ENCODE data around the gene ADH4. TPM values are rescaled to one million over a fixed set of nuclear protein-coding genes. Genes with fewer than 3 reads are reported as not detected.
"Not testable (repeated sequence)": the region's sequence is repeated elsewhere in the genome, so short reads cannot be mapped to it uniquely, and the experiment has no call there.

ADH4 gene
- total RNA-seq = not detected in 2 replicates

- peak in 1 of 2 donors; percentile 44 for DNase-seq (ENCODE audit: low read depth in 2 of 2)
Measured at GRCh38 chr4:99144070-99144469, at the start of gene ADH4. ADH4 (minus strand) TSS chr4:99144297; CDS start chr4:99144222, 75 bp downstream.

DNA sequence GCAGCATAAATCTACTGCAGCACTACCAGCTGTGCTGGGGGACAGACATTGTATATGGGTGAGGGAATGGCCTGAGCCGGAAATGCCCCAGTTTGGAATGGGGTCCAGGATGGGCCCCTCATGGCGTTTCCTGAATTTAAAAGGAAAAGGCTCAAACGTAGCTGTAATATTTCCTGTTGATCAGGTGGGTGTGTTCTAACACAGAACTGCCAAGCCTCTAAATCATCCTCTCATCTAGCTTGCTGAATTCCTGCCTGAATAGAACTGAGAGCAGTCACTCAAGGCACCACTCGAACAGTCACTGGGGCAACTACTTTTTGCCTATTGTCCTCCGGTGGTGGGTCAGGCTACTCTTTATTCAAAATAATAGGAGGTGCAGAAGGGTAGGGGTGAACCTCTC lies 46.2 kb upstream of the ADH4 start:
- no peak for DNase-seq (ENCODE audit: low read depth in 2 of 2)

- not testable (repeated sequence) for DNase-seq (ENCODE audit: low read depth in 2 of 2)
Measured at GRCh38 chr4:99189900-99190299, 45.8 kb upstream of the ADH4 start.

GRCh38 chr4:99186029-99186428 lies 41.9 kb upstream of the ADH4 start:
- no peak for DNase-seq (ENCODE audit: low read depth in 2 of 2)

DNA sequence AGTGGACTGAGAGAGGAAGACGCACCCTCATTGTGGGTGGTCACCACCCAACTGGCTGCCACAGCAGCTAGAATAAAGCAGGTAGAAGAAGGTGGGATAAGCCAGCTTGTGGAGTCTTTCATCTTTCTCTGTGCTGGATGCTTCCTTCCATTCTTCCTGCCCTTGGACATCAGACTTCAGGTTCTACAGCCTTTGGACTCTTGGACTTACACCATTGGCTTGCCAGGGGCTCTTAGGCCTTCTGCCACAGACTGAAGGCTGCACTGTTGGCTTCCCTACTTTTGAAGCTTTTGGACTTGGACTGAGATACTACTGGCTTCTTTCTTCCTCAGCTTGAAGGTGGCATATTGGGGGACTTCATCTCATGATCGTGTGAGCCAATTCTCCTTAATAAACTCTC lies 41.5 kb upstream of the ADH4 start:
- DNase-seq (ENCODE audit: low read depth in 2 of 2) = no peak

DNA sequence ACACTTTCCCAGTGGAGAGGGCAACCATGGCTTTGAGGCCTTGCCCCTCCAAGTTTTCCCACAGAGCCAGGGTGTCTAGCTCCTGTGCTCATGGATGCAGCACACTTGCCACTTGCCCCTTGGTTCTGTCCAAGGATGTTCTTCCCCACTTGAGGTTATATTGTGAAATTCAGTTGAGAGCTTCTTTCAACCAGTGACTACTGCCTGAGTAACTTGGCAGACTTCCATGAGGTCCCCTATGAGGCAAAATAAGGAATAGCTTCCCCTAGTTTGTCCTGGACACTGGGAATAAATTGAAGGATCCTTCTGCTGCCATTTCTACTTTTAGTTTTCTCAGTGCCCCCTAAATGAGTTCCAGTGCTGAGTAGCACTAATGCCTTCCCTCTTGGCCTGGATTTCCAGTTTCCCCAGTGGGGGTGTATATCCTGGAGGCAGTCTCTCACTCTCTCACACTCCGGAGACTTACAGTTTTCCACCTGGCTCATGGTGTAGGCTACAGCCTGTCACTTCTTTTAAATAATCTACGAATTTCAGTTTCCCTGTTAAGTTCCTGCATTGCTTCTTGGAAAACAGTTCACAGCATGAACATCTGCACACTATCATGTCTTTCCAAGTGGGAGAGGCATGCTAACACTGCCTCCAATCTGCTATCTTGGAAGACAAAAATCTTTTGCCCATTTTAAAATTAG lies 36.4 kb upstream of the ADH4 start:
- no peak for DNase-seq (ENCODE audit: low read depth in 2 of 2)

DNA sequence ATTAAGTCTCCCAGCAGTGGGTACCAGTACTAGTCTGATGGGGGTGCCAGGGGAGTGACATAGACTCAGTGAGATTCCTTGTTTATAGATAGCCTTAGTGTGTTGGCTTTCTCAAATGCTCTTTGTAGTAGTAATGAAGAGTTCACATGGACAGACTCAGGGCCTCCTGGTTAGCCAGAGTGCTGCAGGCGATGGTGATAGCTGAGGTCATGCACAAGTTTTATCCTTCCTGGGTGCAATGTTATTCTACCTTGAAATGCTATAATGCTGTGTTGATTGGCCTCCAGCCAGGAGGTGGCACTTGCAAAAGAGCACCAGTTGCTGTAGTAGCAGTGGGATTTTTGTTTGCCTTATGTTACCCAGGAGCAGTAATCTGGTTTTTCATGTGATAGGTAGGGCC lies 35.5 kb upstream of the ADH4 start:
- no peak for DNase-seq (ENCODE audit: low read depth in 2 of 2)

DNA sequence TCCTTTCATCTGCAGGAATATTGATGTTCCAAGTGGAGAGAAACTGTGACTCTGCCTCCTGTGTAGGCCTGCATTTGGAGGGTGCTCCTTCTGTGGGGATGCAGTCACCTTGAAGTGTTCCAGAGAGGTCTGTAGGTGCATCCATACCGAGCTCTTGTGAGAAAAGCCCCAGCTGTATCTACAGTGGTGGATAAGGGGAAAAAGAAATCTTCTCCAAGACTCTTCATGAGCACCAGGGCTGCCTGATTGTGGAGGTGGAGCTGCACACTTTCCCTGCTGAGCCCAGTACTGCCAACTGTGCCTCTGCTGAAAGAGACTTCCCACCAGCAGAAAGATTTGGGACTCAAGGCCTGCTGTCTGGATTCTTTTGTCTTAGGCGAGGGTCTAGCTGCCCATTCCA lies 35.1 kb upstream of the ADH4 start:
- no peak for DNase-seq (ENCODE audit: low read depth in 2 of 2)

GRCh38 chr4:99166544-99166943 lies 22.4 kb upstream of the ADH4 start:
- DNase-seq (ENCODE audit: low read depth in 2 of 2) = no peak

DNA sequence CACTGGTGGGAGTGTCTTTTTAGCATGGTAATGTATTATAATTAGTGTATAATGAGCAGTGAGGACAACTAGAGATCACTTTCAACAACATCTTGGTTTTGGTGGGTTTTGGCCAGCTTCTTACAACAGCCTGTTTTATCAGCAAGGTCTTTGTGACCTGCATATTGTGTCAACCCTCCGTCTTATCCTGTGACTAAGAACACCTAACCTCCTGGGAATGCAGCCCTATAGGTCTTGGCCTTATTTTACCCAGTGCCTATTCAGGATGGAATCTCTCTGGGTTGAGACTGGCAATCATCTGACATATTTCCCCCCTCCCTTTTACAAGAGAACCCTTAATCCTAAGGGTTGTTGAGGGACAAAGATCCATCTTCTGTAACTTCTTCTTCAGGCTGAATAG lies 21.9 kb upstream of the ADH4 start:
- DNase-seq (ENCODE audit: low read depth in 2 of 2) = no peak

DNA sequence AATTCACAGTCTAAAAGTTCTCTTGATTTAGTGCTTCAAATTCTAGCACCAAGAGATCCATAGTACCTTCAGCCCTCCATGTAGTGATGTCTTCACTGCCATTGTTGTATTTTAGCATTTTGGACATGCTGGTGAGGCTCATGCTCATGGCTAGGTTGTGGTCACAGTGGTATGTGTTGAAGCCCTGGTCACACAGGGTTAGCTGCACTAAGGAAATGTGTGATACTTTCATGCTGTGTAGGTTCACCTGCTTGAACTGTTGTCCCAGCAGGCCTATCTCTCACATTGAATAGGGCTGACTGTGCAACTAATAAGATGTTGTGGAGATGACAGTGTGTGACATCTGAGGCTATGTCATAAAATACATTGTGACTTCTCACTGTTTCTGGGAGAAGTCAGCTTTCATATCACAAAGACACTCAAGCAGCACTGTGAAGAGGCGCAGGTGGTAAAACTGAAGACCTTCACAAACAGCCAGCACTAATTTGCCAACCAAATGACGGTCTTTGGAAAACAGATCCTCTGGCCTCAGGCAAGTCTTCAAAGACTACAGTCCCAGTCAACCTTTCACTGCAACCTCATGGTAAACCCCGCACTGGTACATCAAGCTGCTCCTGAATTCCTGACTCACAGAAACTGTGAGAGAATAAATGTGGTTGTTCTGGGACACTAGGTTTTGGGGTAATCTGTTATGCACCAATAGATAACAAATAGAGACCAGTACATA lies 17.4 kb upstream of the ADH4 start:
- DNase-seq (ENCODE audit: low read depth in 2 of 2) = no peak

DNA sequence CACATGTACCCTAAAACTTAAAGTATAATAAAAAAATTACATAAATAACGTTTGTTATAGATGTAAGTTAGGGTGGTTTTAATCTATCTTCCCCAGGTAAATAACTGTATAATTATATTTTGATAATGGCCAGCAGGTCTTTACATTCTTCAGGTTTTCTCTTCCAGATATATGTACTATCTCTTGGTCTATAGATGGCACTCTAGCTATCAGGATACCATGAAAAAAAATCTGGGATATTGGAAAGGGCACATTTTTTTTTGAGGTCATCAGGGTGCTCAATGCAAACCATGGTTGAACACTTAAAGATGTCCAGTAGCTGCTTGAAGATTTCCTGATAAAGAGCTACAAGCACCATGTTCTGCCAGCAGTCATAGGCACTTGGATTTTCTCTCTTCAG lies 15.6 kb upstream of the ADH4 start:
- DNase-seq (ENCODE audit: low read depth in 2 of 2) = no peak

DNA sequence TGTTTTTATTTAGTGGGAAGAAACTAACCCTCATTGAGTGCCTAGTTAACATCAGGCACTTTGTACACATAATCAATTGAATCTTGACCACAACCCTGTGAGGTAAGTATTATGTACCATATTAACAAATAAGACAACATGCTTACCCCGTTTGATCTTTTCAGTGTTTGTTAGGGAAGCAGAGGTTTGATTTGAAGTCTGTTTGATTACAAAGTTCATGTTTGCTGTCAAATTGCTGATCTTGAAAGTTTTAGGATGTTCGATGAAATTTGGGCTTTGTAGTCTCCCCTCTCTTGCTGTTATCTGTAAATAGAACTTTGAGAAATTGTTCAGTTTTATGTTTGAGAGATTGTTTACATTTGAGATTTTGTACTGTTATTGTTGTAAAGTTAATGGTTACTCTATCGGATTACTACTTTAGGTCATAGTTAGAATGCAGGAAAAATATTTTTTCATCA lies 13.4 kb upstream of the ADH4 start:
- DNase-seq (ENCODE audit: low read depth in 2 of 2) = no peak

- DNase-seq (ENCODE audit: low read depth in 2 of 2) = no peak
Measured at GRCh38 chr4:99156992-99157391, 12.9 kb upstream of the ADH4 start.

DNA sequence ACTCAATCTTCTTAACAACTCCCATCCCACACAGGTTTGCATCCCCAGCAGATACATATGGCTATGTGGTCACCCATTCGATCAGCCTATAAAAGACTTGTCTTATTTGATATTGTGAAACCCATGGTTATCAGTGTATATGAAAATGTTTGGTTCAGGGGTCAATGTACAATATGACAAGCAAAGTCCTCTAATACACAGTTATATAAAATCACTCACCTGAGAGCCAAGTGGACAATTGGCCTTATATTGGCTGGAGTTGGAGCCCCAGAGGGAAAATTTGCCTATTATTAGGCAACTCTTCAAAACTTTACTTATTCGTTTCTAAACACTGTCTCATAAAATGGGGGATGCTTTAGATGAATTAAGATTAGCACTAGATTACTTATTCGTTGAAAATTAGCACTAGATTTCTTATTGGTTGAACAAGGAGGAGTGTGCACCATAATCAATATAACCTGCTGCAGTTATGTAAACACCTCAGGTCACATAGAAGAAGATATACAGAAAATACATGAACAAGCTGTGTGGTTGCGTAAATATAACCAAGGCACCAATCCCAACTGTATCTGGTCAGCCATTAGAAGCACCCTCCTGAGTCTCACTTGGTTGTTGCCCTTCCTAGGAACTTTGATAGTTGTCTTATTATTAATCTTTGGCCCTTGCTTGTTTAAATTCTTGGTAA lies 10.7 kb upstream of the ADH4 start:
- no peak for DNase-seq (ENCODE audit: low read depth in 2 of 2)

DNA sequence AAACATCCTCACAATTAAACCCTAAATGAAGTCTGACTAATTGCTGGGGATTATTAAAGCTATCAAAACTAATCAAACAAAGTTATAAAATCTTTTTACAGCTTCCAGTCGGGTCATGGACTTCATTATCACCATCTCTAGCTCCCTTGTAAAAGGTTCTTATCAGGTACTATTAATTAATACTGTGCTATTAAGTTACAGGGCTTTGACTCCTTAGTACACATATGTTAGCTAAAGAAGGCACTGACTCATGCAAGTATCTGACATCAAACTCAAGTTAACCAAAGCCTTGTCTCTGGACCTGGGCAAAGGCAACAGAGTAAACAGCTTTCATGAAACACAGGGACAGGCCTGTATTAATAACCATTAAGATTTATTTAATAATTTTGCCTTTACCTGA lies 7.9 kb upstream of the ADH4 start:
- DNase-seq (ENCODE audit: low read depth in 2 of 2) = no peak

- no peak for DNase-seq (ENCODE audit: low read depth in 2 of 2)
Measured at GRCh38 chr4:99151452-99151851, 7.4 kb upstream of the ADH4 start.

DNA sequence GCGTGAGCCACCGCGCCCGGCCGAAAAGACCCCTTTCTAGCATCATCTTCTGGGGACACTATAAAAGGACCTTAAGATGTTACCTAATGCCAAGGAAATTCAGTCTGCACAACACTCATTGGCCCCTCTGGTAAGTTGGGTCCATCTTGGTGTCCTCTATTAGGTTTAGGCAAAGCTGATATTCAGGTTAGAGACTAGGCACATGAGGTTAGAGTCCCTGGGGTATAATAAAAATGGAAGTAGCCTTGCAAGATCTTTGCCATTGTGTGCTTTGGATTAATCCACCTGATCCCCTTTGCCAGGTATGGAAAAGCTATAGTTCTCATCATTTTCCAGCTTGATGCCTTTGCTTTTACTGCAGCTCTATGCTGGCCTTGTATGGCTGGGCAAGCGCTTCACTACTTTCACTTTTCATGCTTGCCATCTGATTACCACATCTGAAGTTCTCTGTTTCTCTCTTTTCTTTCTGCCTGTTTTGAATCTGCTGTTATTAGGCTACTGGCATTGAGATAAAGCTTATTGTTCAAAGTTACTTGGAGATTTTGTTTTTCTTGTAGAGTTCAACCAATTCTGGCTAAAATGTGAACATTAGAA lies 5.4 kb upstream of the ADH4 start:
- DNase-seq (ENCODE audit: low read depth in 2 of 2) = peak in 1 of 2 donors; percentile 6

DNA sequence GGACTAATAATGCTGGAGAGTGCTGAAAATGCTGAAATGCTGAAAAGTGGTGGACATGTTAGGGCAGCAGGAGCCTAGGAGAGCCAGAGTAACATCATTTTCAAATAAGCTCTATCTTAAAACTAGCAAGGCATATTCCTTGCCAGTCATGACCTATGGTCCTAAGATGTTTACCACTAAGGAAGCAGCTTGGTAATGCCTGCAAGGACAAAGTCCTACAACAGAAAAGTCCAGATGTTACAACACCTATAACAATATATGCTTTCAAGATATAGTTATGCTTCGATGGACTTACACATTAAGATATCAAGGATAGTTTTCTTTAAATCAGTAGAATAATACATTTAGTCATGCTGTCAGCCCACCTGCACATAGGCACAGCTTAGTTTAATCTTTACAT lies 4.5 kb upstream of the ADH4 start:
- DNase-seq (ENCODE audit: low read depth in 2 of 2) = no peak

DNA sequence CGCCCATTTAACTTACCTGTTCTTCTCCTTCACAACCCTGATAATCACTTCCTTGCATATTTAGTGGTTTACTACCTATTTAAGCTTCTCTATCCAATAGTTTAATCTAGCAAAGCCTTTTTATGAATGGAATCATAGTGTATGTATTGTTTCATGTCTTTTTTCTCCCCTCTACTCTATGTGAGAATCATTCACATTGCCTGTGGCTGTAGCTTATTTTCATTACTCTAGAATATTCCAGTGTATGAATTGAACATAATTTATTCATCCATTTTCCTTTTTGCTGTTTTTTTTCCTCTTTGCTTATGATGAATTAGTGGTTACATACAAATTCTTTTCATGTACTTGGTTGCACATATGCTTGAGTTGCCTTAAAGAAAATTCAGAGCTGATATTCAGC lies 490 bp upstream of the ADH4 start:
- no peak for DNase-seq (ENCODE audit: low read depth in 2 of 2)

- DNase-seq (ENCODE audit: low read depth in 2 of 2) = no peak
Measured at GRCh38 chr4:99136329-99136728, 7.8 kb downstream of the ADH4 start.

DNA sequence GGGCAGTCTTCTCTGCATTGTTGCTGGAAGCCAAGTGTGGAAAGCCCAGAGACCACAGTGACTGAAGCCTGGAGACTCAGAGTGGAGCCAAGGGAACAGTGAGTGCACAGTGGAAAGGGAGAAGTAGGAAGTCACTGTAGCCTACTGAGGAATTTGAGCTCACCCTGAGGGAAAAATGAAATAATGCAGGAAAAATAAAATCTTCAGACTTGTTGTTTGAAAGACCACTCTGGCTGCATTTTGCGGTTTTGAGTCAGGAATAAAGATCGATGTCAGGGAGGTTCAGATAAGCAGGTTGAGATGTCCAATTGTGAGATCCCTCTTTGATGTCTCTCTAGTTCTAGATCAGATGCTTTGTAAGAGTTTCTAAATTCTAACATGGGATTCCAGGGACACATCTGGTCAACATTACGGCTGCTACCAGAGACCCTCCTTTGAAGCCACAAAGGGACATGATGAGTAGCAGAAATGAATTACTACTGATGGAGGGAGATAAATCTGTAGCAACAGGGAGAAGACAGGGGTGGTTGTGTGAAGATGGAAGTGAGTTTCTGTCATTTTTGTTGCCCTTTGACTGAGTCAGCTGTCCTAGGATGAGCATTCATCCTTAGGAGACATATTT lies 8.4 kb downstream of the ADH4 start:
- DNase-seq (ENCODE audit: low read depth in 2 of 2) = no peak
